H1 (cell line): ENCODE results near the gene NOTUM.

ENCODE experiments used
- ATF2 ChIP-seq: IDR thresholded peaks from 2 replicates; pipeline ENCODE4 v1.6.1; 2012; ENCODE audit warnings: low read length, inconsistent platforms
- CHD2 ChIP-seq: IDR thresholded peaks from 2 replicates; pipeline ENCODE4 v1.6.1; 2012; ENCODE audit warnings: low read length, improper control_type of control experiment
- CTCF ChIP-seq, 3 experiments: IDR thresholded peaks; 1 replicate in 2 of 3; 2 replicates in 1 of 3; pipeline versions ENCODE4 v1.5.1 to v1.6.1; 2011; ENCODE audit warnings: low read length in 3 of 3, mild to moderate bottlenecking in 3 of 3, inconsistent platforms in 2 of 3, low read depth in 1 of 3, moderate library complexity in 1 of 3; ENCODE audit not compliant: insufficient read depth in 1 of 3; ENCODE audit errors: control extremely low read depth in 1 of 3
- POLR2A ChIP-seq, 2 experiments: IDR thresholded peaks; 1 replicate in 1 of 2; 2 replicates in 1 of 2; pipeline ENCODE4 v1.6.1; 2011; ENCODE audit warnings: low read depth in 2 of 2, low read length in 2 of 2, mild to moderate bottlenecking in 2 of 2; ENCODE audit errors: control extremely low read depth in 1 of 2
- SIN3A ChIP-seq, 2 experiments: IDR thresholded peaks in 1 of 2; conservative IDR thresholded peaks in 1 of 2; 2 replicates each; pipeline ENCODE4 v1.6.1; 2011 to 2012; ENCODE audit warnings: low read length in 2 of 2, improper control_type of control experiment in 1 of 2, low read depth in 1 of 2, mild to moderate bottlenecking in 1 of 2
- SP1 ChIP-seq: IDR thresholded peaks from 2 replicates; pipeline ENCODE4 v1.6.1; 2011; ENCODE audit warnings: low read depth, low read length

GRCh38 chr17:81922566-81923301, 38.3 kb downstream of the NOTUM start:
- TF ChIP-seq POLR2A (IDR thresholded peaks at IDR 0.05; ENCODE audit: control extremely low read depth in 1 of 2, low read depth in 2 of 2, low read length in 2 of 2) (no peak), CHD2 (no peak), SIN3A (conservative IDR thresholded peaks at IDR 0.05 in 1 of 2, IDR thresholded peaks at IDR 0.05 in 1 of 2; ENCODE audit: low read depth in 1 of 2, low read length in 2 of 2) (no peak), CTCF (IDR thresholded peaks at IDR 0.05; ENCODE audit: control extremely low read depth in 1 of 3, insufficient read depth in 1 of 3, low read depth in 1 of 3, low read length in 3 of 3) (no peak), SP1 (no peak), ATF2 (no peak)
